Neuronal stem cell (in vitro differentiated cells): Measurements from ENCODE around the gene CSRNP3.

Experiments used
- DNase-seq: peaks from one replicate; pipeline ENCODE4 v3.0.0-alpha.2; 2013; ENCODE audit warnings: low spot score
- H2AFZ ChIP-seq: one replicate; pipeline ENCODE4 v1.6.1; 2013; ENCODE audit warnings: mild to moderate bottlenecking, low read length, inconsistent platforms
- H2AK5ac ChIP-seq: 2 replicates; pipeline ENCODE4 v1.6.1; 2013; ENCODE audit warnings: low read depth, mild to moderate bottlenecking, inconsistent platforms, low read length, moderate library complexity, mixed read lengths
- H2BK120ac ChIP-seq: 2 replicates; pipeline ENCODE4 v1.6.1; 2013; ENCODE audit warnings: low read depth, mild to moderate bottlenecking, inconsistent platforms, low read length, moderate library complexity, mixed read lengths
- H2BK12ac ChIP-seq: one replicate; pipeline ENCODE4 v1.6.1; 2013; ENCODE audit warnings: low read length, inconsistent platforms
- H2BK15ac ChIP-seq: 2 replicates; pipeline ENCODE4 v1.6.1; 2013; ENCODE audit warnings: mild to moderate bottlenecking, low read length, inconsistent platforms, mixed read lengths
- H2BK5ac ChIP-seq: one replicate; pipeline ENCODE4 v1.6.1; 2013; ENCODE audit warnings: inconsistent platforms, mild to moderate bottlenecking, low read length, moderate library complexity
- H3K14ac ChIP-seq: one replicate; pipeline ENCODE4 v1.6.1; 2013; ENCODE audit warnings: low read length, inconsistent platforms
- H3K18ac ChIP-seq: 2 replicates; pipeline ENCODE4 v1.6.1; 2013; ENCODE audit warnings: low read length, inconsistent platforms
- H3K23ac ChIP-seq: 2 replicates; pipeline ENCODE4 v1.6.1; 2013; ENCODE audit warnings: low read depth, mild to moderate bottlenecking, mixed read lengths, low read length, inconsistent platforms; ENCODE audit not compliant: poor library complexity
- H3K27ac ChIP-seq: replicated peaks from 3 replicates; pipeline ENCODE4 v1.5.1; 2013; ENCODE audit warnings: low read length, inconsistent platforms
- H3K27me3 ChIP-seq, 3 experiments: 2 replicates each; pipeline ENCODE4 v1.6.1; 2013; ENCODE audit warnings: low read length in 3 of 3, mild to moderate bottlenecking in 2 of 3, inconsistent platforms in 1 of 3, low read depth in 1 of 3, mixed read lengths in 1 of 3, moderate library complexity in 1 of 3; ENCODE audit not compliant: control insufficient read depth in 3 of 3, insufficient read depth in 3 of 3
- H3K36me3 ChIP-seq, 2 donors: replicated peaks in 1 of 2; 2 replicates each; pipeline ENCODE4 v1.6.1; 2013; ENCODE audit warnings: low read length in 2 of 2; ENCODE audit not compliant: control insufficient read depth in 2 of 2, insufficient read depth in 2 of 2
- H3K4ac ChIP-seq: 2 replicates; pipeline ENCODE4 v1.6.1; 2013; ENCODE audit warnings: inconsistent platforms, mild to moderate bottlenecking, low read length, moderate library complexity
- H3K4me1 ChIP-seq, 2 donors: 1 replicate in 1 of 2; 2 replicates in 1 of 2; pipeline ENCODE4 v1.6.1; 2013; ENCODE audit warnings: low read length in 2 of 2, low read depth in 1 of 2; ENCODE audit not compliant: control insufficient read depth in 2 of 2, insufficient read depth in 1 of 2
- H3K4me2 ChIP-seq: one replicate; pipeline ENCODE4 v1.6.1; 2013; ENCODE audit warnings: mild to moderate bottlenecking, low read length, inconsistent platforms; ENCODE audit not compliant: insufficient read depth, poor library complexity, severe bottlenecking
- H3K4me3 ChIP-seq, 2 donors: 2 replicates each; pipeline ENCODE4 v1.5.1; 2013; ENCODE audit warnings: low read length in 2 of 2, mild to moderate bottlenecking in 2 of 2, inconsistent platforms in 1 of 2, moderate library complexity in 1 of 2
- H3K79me1 ChIP-seq: one replicate; pipeline ENCODE4 v1.6.1; 2013; ENCODE audit warnings: low read depth, mild to moderate bottlenecking, inconsistent platforms, low read length, moderate library complexity
- H3K9ac ChIP-seq: one replicate; pipeline ENCODE4 v1.6.1; 2013; ENCODE audit warnings: mild to moderate bottlenecking, low read depth, low read length, inconsistent platforms; ENCODE audit not compliant: poor library complexity
- H3K9me3 ChIP-seq, 2 donors: replicated peaks in 1 of 2; 2 replicates each; pipeline versions ENCODE3 to v1.6.1; 2013; ENCODE audit warnings: low read length in 2 of 2, mild to moderate bottlenecking in 2 of 2, inconsistent platforms in 1 of 2, low read depth in 1 of 2, mixed read lengths in 1 of 2, moderate library complexity in 1 of 2; ENCODE audit not compliant: control insufficient read depth in 2 of 2, insufficient read depth in 1 of 2
- H4K8ac ChIP-seq: one replicate; pipeline ENCODE4 v1.6.1; 2013; ENCODE audit warnings: low read depth, mild to moderate bottlenecking, inconsistent platforms, low read length, moderate library complexity
- H4K91ac ChIP-seq: one replicate; pipeline ENCODE4 v1.6.1; 2013; ENCODE audit warnings: low read length, low read depth, mild to moderate bottlenecking, inconsistent platforms; ENCODE audit not compliant: poor library complexity
- WGBS, 2 donors: extraction: QIAGEN DNeasy Blood & Tissue Kit; methylation state at CpG; one replicate each; pipeline ENCODE4 v1.1.7; 2013; ENCODE audit warnings: missing lambda C conversion rate in 2 of 2, mixed read lengths in 1 of 2; ENCODE audit not compliant: insufficient read length in 2 of 2, insufficient replicate concordance in 1 of 2; ENCODE audit errors: extremely low coverage in 2 of 2; 5-methylcytosine and 5-hydroxymethylcytosine counted together

The CSRNP3 gene

GRCh38 chr2:165453561-165454094 lies 15.9 kb upstream of the CSRNP3 start:
- no peak overlapping the region for H2AK5ac ChIP-seq
- H3K36me3 ChIP-seq, result no peaks in the 10 kb centered on the region
- H2BK5ac ChIP-seq, result no peak overlapping the region
- no peak overlapping the region for H3K4me3 ChIP-seq
- no peaks in the 10 kb centered on the region for H3K4me1 ChIP-seq
- no peak overlapping the region for H2AFZ ChIP-seq
- H3K9ac ChIP-seq, result no peak overlapping the region
- no peaks in the 10 kb centered on the region for H3K79me1 ChIP-seq
- H3K23ac ChIP-seq, result no peak overlapping the region
- no peak overlapping the region for H3K14ac ChIP-seq
- no CpG with 5 or more reads among the region's 5 CpGs for WGBS, 2 donors
- H3K27ac ChIP-seq, result no peak overlapping the region
- H3K27me3 ChIP-seq, result no peaks in the 10 kb centered on the region
- no peak overlapping the region for H4K8ac ChIP-seq
- DNase-seq, result no peak
- no peak overlapping the region for H3K4me2 ChIP-seq
- no peak overlapping the region for H3K4ac ChIP-seq
- H4K91ac ChIP-seq, result no peak overlapping the region
- H2BK15ac ChIP-seq, result no peak overlapping the region
- H2BK12ac ChIP-seq, result no peak overlapping the region
- H3K18ac ChIP-seq, result no peak overlapping the region
- no peak overlapping the region for H2BK120ac ChIP-seq
- H3K9me3 ChIP-seq, result peaks cover 0 to 9% of the 10 kb centered on the region in 2 donors

GRCh38 chr2:165454905-165455304 lies 14.6 kb upstream of the CSRNP3 start:
- Histone ChIP-seq H2BK15ac (no peak overlapping the region), H3K4me2 (no peak overlapping the region), H3K4ac (no peak overlapping the region), H3K9ac (no peak overlapping the region), H3K4me1 (no peaks in the 10 kb centered on the region), H3K18ac (no peak overlapping the region), H3K27ac (no peak overlapping the region), H2AFZ (no peak overlapping the region), H4K8ac (no peak overlapping the region), H3K9me3 (peaks cover 0 to 9% of the 10 kb centered on the region in 2 donors), H3K79me1 (no peaks in the 10 kb centered on the region), H4K91ac (no peak overlapping the region), H3K36me3 (no peaks in the 10 kb centered on the region), H2BK120ac (no peak overlapping the region), H2BK5ac (no peak overlapping the region), H2AK5ac (no peak overlapping the region), H3K27me3 (no peaks in the 10 kb centered on the region), H3K23ac (no peak overlapping the region), H3K14ac (no peak overlapping the region), H2BK12ac (no peak overlapping the region), H3K4me3 (no peak overlapping the region)
- DNase-seq, result no peak
- WGBS, 2 donors, result no CpG with 5 or more reads among the region's 1 CpG

- Histone ChIP-seq H4K91ac (no peak overlapping the region), H3K27ac (no peak overlapping the region), H3K23ac (no peak overlapping the region), H3K27me3 (no peaks in the 10 kb centered on the region), H3K4me2 (no peak overlapping the region), H3K4me1 (no peaks in the 10 kb centered on the region), H2AK5ac (no peak overlapping the region), H2AFZ (no peak overlapping the region), H4K8ac (no peak overlapping the region), H3K36me3 (no peaks in the 10 kb centered on the region), H2BK12ac (no peak overlapping the region), H2BK5ac (no peak overlapping the region), H3K14ac (no peak overlapping the region), H3K4me3 (no peak overlapping the region), H2BK15ac (no peak overlapping the region), H3K4ac (no peak overlapping the region), H3K9me3 (peaks cover 0 to 9% of the 10 kb centered on the region in 2 donors), H3K79me1 (no peaks in the 10 kb centered on the region), H2BK120ac (no peak overlapping the region), H3K18ac (no peak overlapping the region), H3K9ac (no peak overlapping the region)
- no peak for DNase-seq
- WGBS, 2 donors, result no CpG with 5 or more reads among the region's 1 CpG
Measured at GRCh38 chr2:165456027-165456426, 13.5 kb upstream of the CSRNP3 start.

- Histone ChIP-seq H2AFZ (no peak overlapping the region), H3K4me2 (no peak overlapping the region)
- WGBS, 2 donors, result no CpG with 5 or more reads among the region's 3 CpGs
Measured at GRCh38 chr2:165462443-165462842, 7.1 kb upstream of the CSRNP3 start.

More at GRCh38 chr2:165462443-165462842, 7.1 kb upstream of the CSRNP3 start:
- Histone ChIP-seq H3K14ac (no peak overlapping the region), H3K23ac (no peak overlapping the region), H3K27ac (no peak overlapping the region), H2AK5ac (no peak overlapping the region), H3K4me1 (no peaks in the 10 kb centered on the region), H2BK120ac (no peak overlapping the region), H3K9me3 (no peaks in the 10 kb centered on the region), H3K79me1 (no peaks in the 10 kb centered on the region), H3K4me3 (no peak overlapping the region), H4K91ac (no peak overlapping the region), H3K18ac (no peak overlapping the region), H2BK15ac (no peak overlapping the region), H3K36me3 (no peaks in the 10 kb centered on the region), H2BK5ac (no peak overlapping the region), H3K4ac (no peak overlapping the region), H2BK12ac (no peak overlapping the region), H3K9ac (no peak overlapping the region), H3K27me3 (no peaks in the 10 kb centered on the region), H4K8ac (no peak overlapping the region)
- DNase-seq, result no peak
